ENCODE results near the gene ATOH8.

Gene ATOH8

GRCh38 chr2:85799215-85799956 is 45.6 kb downstream of the ATOH8 start:
- DNase-seq (ENCODE audit: low spot score): no peak
- TF ChIP-seq CTCF (IDR thresholded peaks at IDR 0.05; ENCODE audit: extremely low read depth, missing control alignments): no peak

DNA sequence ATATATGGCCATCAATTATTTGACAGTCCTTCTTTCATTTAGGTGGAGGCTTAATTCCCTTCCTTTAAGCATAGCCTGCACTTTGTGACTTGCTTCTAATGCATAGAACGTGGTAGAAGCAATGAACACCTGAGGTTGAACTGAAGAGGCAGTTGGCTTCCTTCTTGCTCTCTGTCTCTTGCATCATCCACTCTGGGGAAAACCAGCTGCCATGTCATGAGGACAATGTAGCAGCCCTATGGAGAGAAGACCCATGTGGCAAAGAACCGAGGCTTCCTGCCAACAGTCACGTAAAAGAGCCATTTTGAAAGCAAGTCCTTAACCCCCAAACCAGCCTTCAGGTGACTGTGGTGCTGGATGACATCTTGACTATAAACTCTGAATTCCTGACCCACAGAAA is 46.8 kb downstream of the ATOH8 start:
- no peak for DNase-seq (ENCODE audit: low spot score)
- TF ChIP-seq CTCF (IDR thresholded peaks at IDR 0.05; ENCODE audit: extremely low read depth, missing control alignments): no peak

DNA sequence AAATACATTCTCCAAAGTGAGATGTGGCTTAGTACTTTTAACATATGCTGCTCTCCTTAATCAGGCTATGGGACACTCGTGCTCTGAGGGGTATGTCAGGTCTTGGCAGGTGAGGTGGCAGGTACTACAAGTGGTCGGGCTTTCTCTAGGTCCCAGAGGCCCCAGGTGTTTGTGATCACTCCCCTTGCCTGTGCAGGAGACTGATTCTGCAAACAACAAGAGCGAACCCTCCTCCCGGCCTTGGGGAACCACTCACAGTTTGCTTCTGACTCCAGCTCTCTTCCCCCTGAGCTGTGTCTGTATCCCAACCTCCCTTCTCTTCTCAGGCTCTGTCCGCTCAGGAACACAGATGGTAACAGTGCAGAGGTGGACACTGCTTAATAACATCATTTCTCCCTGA is 48.1 kb downstream of the ATOH8 start:
- DNase-seq (ENCODE audit: low spot score): no peak
- no peak for TF ChIP-seq CTCF (IDR thresholded peaks at IDR 0.05; ENCODE audit: extremely low read depth, missing control alignments)

GRCh38 chr2:85802354-85803103 is 48.7 kb downstream of the ATOH8 start:
- no peak for TF ChIP-seq CTCF (IDR thresholded peaks at IDR 0.05; ENCODE audit: extremely low read depth, missing control alignments)

DNA sequence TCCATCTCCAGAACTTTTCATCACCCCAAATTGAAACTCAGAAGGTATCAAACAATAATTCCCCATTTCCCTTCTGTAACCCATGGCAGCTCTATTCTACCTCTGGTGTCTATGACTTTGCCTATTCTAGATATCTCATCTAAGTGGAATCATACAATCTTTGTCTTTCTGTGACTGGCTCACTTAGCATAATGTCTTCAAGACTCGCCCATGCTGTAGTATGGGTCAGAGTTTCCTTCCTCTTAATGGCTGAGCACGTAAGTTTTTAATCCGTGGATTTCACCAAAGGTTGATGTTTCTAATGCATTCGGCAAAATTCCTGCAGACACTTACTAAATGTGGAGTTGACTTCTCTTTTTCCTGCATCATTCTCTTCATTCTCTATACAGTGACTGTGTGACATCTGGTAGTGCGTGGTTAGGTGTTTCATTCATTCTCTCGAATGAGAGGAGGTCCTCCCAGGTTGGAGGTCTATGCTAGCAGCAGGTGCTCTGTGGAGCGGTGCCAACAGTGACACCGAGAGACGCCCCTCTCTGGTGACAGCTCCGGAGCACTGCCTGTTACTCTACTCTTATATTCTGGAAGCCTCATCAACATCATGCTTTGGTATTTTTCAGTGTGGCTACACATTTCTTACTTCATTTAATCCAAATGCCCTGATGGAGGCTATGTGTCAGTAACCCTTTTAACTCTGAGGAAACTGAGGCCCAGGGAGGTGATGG is 50.1 kb downstream of the ATOH8 start:
- no peak for DNase-seq (ENCODE audit: low spot score)
- no peak for TF ChIP-seq CTCF (IDR thresholded peaks at IDR 0.05; ENCODE audit: extremely low read depth, missing control alignments)

More at GRCh38 chr2:85802354-85803103, 48.7 kb downstream of the ATOH8 start:
- DNase-seq (ENCODE audit: low spot score): no peak

DNA sequence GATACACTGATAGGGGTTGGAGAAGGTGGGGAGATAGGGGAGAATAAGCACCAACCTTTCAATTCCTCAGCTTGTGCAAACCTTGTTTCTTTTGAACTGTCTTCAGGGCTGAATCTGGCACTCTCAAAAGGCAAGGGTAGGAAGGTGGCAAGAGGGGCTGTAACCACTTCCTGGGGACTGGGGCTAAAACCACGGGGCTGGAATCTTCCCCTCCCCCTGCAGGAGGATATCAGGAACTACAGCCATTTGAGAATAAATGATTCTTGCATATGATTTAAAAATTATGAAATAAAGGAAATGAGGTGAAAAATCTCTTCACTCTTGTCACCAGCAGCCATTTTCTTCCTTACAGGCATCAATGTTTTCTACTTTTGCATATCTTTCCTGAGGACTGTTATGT is 50.8 kb downstream of the ATOH8 start:
- DNase-seq (ENCODE audit: low spot score): peak; percentile 50
- peak; percentile 7 for TF ChIP-seq CTCF (IDR thresholded peaks at IDR 0.05; ENCODE audit: extremely low read depth, missing control alignments)
